Measurements from ENCODE around the gene PCBP1. TPM values are rescaled to one million over a fixed set of nuclear protein-coding genes. Genes with fewer than 3 reads are reported as not detected.

The PCBP1 gene
- total RNA-seq, 6 donors from 2014 or later, result 126 to 384 (median 236) TPM

DNA sequence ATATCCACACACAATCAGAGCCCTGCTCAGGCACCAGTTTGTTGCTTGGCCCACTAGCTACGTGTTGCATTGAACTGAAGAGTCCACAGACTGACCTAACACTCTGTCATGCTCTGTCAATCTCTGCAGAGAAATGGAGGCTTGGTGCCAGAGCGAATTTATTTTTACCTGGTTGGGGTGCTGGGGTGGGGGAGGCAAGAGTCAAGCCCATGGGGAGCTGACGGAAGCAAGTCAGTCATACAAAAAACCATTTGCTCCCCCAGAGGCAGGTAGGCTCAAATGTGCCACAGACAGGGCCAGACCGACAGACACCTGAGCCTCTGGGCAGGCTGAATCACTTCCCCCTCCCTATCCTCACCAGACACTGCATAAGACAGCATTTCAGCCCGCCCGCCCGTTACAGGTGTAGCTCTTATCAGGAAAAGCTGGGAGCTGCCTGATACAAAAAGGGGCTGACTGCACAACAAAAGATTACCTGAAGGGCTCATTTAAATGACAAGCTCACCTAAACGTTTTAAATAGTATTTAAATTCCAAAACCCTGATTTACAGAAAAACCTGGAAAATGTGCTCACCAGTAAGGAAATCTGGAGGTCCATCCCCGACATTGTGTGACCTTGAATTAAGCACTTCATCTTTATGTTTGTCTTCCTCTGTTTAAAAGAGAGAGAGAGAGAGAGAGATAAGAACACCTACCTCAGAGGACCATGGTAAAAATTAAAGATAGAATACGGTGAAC, 2.1 kb upstream of the PCBP1 start:
- Histone ChIP-seq H3K9me3 (no peaks in the 10 kb centered on the region), H3K27me3 (no peaks in the 10 kb centered on the region), H3K36me3 (peaks cover 0 to 59% (median 21%) of the 10 kb centered on the region in 4 donors), H3K4me3 (peak overlapping the region in 3 of 4 donors; percentile 1 to 90 (median 85)), H3K27ac (peak overlapping the region; percentile 97 to 100 (median 100)), H3K4me1 (peaks cover 36 to 57% (median 50%) of the 10 kb centered on the region in 4 donors)
- ATAC-seq (ENCODE audit: low FRiP score in 2 of 2), result no peak
- 38 to 47% methylated on average over 10 of the region's 10 CpGs for WGBS, 2 donors
- DNase-seq, result peak in 1 of 2 donors; percentile 69
- TF ChIP-seq, protein P1, sequence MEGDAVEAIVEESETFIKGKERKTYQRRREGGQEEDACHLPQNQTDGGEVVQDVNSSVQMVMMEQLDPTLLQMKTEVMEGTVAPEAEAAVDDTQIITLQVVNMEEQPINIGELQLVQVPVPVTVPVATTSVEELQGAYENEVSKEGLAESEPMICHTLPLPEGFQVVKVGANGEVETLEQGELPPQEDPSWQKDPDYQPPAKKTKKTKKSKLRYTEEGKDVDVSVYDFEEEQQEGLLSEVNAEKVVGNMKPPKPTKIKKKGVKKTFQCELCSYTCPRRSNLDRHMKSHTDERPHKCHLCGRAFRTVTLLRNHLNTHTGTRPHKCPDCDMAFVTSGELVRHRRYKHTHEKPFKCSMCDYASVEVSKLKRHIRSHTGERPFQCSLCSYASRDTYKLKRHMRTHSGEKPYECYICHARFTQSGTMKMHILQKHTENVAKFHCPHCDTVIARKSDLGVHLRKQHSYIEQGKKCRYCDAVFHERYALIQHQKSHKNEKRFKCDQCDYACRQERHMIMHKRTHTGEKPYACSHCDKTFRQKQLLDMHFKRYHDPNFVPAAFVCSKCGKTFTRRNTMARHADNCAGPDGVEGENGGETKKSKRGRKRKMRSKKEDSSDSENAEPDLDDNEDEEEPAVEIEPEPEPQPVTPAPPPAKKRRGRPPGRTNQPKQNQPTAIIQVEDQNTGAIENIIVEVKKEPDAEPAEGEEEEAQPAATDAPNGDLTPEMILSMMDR (IDR thresholded peaks at IDR 0.05), result no peak
- TF ChIP-seq EP300 (IDR thresholded peaks at IDR 0.05) (no peak), POLR2AphosphoS5 (IDR thresholded peaks at IDR 0.05) (no peak), POLR2A (IDR thresholded peaks at IDR 0.05) (peak in 1 of 4 donors; percentile 25)

DNA sequence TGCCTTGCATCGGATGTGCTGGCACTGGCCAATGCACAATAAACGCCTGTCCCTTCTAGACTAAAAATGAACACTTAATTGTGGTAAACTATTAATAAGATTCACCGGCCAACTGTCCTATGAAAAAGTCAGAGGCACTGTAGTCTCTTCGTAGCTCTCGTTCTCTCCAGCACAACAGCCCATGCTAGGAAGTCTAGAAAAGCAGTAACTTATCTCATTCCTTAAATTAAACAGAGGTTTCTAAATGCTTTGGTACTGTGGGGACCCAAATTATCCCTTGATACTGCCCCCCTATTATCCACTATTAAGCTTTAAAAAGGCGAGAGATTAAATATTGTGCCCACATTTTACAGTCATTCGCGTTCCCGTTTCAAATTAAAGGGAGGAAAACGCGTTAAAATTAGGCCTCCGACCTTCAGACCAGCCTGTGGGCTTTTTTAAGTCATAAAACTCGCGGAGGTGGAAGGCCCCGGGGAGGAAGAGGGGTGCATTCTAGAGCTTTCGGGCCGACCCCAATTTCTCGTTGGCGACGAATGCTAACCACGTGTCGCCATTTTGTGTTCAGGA, 1.5 kb upstream of the PCBP1 start:
- H3K4me3 ChIP-seq, result peak overlapping the region; percentile 46 to 90 (median 72)
- ATAC-seq (ENCODE audit: low FRiP score in 2 of 2), result no peak
- DNase-seq, result no peak
- peaks cover 0 to 57% (median 18%) of the 10 kb centered on the region in 4 donors for H3K36me3 ChIP-seq
- peaks cover 39 to 56% (median 52%) of the 10 kb centered on the region in 4 donors for H3K4me1 ChIP-seq
- no peaks in the 10 kb centered on the region for H3K27me3 ChIP-seq
- H3K27ac ChIP-seq, result peak overlapping the region; percentile 97 to 100 (median 100)
- TF ChIP-seq EP300 (IDR thresholded peaks at IDR 0.05), result no peak
- no peak for TF ChIP-seq POLR2A (IDR thresholded peaks at IDR 0.05)
- TF ChIP-seq, protein P1 (IDR thresholded peaks at IDR 0.05), result no peak
- TF ChIP-seq POLR2AphosphoS5 (IDR thresholded peaks at IDR 0.05), result no peak
- WGBS, 2 donors, result 20 to 27% methylated on average over 17 to 22 of the region's 22 CpGs
- no peaks in the 10 kb centered on the region for H3K9me3 ChIP-seq

DNA sequence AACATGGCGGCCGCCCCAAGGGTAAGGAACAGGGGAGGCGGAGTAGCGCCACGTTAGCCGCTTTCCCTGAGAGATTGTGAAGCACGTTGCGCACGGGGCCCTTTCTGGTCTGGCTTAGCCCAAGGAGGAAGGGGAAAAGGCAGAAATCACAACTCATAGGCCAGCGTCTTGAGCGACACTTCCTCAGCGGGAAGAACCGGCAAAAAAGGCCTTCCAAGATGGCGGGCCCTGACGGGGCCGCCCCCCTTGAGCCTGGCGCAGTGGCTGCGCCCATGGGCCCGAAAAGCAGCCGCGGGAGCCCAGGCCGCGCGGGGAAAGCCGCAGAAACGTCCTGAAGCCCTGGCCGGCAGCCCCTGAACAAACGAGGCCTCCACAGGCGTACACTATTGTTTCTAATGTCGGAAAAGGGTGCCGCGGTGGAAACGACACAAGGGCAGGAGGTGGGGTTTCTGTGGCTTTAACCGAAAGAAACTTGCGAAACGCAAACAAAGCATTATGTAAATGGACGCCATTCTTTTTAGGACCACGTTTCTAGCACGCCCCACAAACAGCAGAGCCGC, 919 bp upstream of the PCBP1 start:
- H3K4me1 ChIP-seq, result peaks cover 39 to 52% (median 49%) of the 10 kb centered on the region in 4 donors
- ATAC-seq (ENCODE audit: low FRiP score in 2 of 2) (peak; percentile 68 to 78), DNase-seq (peak; percentile 62 to 92)
- H3K27me3 ChIP-seq, result no peaks in the 10 kb centered on the region
- H3K27ac ChIP-seq, result peak overlapping the region; percentile 97 to 100 (median 100)
- H3K4me3 ChIP-seq, result peak overlapping the region; percentile 46 to 90 (median 72)
- TF ChIP-seq POLR2A (IDR thresholded peaks at IDR 0.05) (no peak), POLR2AphosphoS5 (IDR thresholded peaks at IDR 0.05) (peak; percentile 50 to 53), EP300 (IDR thresholded peaks at IDR 0.05) (peak in 2 of 4 donors; percentile 18 to 19)
- TF ChIP-seq, protein P1 (IDR thresholded peaks at IDR 0.05), result no peak
- 0 to 1% methylated on average over 20 to 35 of the region's 40 CpGs for WGBS, 2 donors
- no peaks in the 10 kb centered on the region for H3K9me3 ChIP-seq
- peaks cover 0 to 52% (median 15%) of the 10 kb centered on the region in 4 donors for H3K36me3 ChIP-seq

DNA sequence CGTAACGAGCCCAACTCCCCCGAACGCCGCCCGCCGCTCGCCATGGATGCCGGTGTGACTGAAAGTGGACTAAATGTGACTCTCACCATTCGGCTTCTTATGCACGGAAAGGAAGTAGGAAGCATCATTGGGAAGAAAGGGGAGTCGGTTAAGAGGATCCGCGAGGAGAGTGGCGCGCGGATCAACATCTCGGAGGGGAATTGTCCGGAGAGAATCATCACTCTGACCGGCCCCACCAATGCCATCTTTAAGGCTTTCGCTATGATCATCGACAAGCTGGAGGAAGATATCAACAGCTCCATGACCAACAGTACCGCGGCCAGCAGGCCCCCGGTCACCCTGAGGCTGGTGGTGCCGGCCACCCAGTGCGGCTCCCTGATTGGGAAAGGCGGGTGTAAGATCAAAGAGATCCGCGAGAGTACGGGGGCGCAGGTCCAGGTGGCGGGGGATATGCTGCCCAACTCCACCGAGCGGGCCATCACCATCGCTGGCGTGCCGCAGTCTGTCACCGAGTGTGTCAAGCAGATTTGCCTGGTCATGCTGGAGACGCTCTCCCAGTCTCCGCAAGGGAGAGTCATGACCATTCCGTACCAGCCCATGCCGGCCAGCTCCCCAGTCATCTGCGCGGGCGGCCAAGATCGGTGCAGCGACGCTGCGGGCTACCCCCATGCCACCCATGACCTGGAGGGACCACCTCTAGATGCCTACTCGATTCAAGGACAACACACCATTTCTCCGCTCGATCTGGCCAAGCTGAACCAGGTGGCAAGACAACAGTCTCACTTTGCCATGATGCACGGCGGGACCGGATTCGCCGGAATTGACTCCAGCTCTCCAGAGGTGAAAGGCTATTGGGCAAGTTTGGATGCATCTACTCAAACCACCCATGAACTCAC, 673 bp downstream of the PCBP1 start:
- Histone ChIP-seq H3K9me3 (no peaks in the 10 kb centered on the region), H3K27me3 (no peaks in the 10 kb centered on the region), H3K4me1 (peaks cover 39 to 50% (median 48%) of the 10 kb centered on the region in 4 donors), H3K4me3 (peak overlapping the region; percentile 58 to 99 (median 88)), H3K36me3 (peaks cover 0 to 36% (median 2%) of the 10 kb centered on the region in 4 donors), H3K27ac (peak overlapping the region; percentile 97 to 100 (median 100))
- ATAC-seq (ENCODE audit: low FRiP score in 2 of 2) (peak; percentile 23 to 27), DNase-seq (peak; percentile 68 to 88)
- 1 to 2% methylated on average over 19 to 49 of the region's 58 CpGs for WGBS, 2 donors
- TF ChIP-seq EP300 (IDR thresholded peaks at IDR 0.05) (no peak), POLR2A (IDR thresholded peaks at IDR 0.05) (peak in 2 of 4 donors; percentile 34 to 58), POLR2AphosphoS5 (IDR thresholded peaks at IDR 0.05) (peak; percentile 24 to 59)
- TF ChIP-seq, protein P1 (IDR thresholded peaks at IDR 0.05), result peak in 3 of 6 experiments; percentile 7 to 13 (median 11)

Measured in upper lobe of left lung (tissue), 6 donors.